HG03575 (cell line): ENCODE results near the gene MAP7.
"Not testable (repeated sequence)": the region's sequence is repeated elsewhere in the genome, so short reads cannot be mapped to it uniquely, and the experiment has no call there.

ENCODE experiments used
- ATAC-seq: cut with Tn5 transposase; IDR thresholded peaks from one replicate; pipeline ENCODE4 v1.9.1; 2021; ENCODE audit not compliant: unreplicated experiment, insufficient number of reproducible peaks, low FRiP score; ENCODE audit errors: extremely low read depth

MAP7 gene

GRCh38 chr6:136410201-136411024, 139.8 kb downstream of the MAP7 start:
- no peak for ATAC-seq

DNA sequence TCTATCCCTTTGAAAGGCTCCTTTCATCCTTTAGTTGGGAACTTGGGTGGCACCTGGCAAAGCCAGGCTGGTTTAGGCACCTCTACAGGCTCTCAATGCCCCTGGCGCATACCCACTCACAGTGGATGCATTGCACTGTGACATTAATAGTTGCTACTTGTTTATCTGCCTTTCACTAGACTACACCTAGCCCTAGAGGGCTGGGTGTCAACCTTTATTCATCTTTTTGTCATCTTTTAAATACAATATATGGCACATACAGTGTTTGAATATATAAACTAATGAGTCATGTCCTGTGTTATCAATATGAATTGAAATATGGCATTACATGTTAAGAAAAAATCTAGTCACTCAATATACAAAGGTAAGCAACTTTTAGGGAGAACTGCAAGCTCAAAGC, 140.6 kb downstream of the MAP7 start:
- ATAC-seq: no peak

GRCh38 chr6:136408204-136408603, 142.0 kb downstream of the MAP7 start:
- no peak for ATAC-seq

- no peak for ATAC-seq
Observed at GRCh38 chr6:136405420-136406029, 144.7 kb downstream of the MAP7 start.

DNA sequence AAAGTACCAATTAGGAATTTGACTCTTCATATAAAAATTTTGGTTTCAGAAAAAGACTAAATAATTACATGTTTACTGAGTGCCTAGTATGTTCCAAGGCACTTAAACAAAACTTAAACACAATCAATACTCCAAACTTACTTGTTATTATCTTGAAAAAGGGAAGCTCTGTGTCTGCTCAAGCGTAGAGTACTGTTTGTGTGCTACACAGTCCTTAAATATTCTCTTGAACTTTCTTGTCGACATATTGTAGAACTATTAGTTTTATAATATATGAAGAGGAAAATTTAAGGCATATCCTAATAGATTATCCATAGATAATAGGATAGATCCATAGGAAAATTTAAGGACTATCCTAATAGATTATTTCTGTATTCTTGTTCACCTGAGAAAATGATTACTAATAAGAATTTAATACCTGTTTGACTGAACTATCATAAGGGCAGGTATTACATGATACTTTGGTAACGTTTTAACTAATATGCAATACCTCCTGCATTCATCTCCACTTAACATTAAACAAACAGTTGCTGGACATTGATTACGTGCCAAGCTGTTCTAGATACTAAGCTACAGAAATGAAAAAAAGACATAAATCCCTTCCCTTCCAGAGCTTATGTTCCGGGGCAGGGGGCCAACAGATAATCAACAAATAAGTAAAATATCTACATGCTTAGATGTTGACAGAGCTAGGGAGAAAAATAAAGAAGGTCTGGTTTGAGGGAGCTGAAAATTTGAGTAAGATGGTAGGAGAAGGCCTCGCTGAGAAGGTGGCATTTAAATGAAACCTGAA, 145.4 kb downstream of the MAP7 start:
- ATAC-seq: no peak

DNA sequence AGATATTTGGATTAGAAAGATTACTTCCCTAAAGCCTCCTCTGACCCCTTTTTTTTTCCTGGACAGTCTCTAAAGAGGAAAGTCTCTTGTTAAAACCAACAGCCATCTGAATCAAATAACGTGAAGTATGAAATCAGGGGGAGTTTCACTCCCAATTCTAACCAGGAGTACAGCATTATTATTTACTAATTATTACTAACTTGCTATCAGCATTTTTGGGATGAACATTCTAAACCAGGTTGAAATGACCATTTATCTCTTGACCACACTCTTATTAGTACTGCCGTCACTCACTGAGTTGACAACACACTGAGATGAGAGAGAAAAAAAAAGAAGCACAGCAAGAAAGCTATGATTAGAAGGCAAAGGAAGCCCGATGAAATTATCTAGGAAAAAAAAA, 146.2 kb downstream of the MAP7 start:
- ATAC-seq: no peak

GRCh38 chr6:136403110-136403980, 146.9 kb downstream of the MAP7 start:
- ATAC-seq: no peak

- ATAC-seq: no peak
Observed at GRCh38 chr6:136401749-136402148, 148.5 kb downstream of the MAP7 start.

DNA sequence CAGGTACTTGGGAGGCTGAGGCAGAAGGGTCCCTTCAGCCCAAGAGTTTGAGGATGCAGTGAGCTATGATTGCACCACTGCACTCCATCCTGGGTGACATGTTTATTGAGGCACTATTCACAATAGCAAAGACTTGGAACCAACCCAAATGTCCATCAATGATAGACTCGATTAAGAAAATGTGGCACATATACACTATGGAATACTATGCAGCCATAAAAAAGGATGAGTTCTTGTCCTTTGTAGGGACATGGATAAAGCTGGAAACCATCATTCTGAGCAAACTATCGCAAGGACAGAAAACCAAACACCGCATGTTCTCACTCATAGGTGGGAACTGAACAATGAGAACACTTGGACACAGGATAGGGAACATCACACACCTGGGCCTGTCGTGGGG, 149.0 kb downstream of the MAP7 start:
- not testable (repeated sequence) for ATAC-seq

GRCh38 chr6:136398453-136398852, 151.8 kb downstream of the MAP7 start:
- no peak for ATAC-seq

DNA sequence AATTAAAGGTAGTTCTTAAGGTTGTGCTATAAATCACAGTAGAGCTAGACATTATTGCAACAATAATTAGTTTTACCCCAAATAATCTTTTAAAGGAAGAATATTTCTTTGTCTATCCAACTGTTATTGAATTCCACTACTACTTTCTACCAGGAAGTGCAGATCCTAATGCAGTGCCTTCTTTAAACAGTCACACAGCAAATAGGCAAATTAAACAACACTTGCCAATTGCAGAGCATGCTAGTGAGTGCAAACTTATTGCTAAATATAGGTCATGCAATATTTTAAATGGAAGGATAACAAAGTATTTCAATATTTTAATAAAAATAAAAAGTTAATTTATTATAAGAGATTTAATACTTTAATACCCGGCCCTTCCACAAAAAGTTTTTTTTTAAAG, 153.3 kb downstream of the MAP7 start:
- no peak for ATAC-seq

- not testable (repeated sequence) for ATAC-seq
Observed at GRCh38 chr6:136390959-136391358, 159.3 kb downstream of the MAP7 start.

DNA sequence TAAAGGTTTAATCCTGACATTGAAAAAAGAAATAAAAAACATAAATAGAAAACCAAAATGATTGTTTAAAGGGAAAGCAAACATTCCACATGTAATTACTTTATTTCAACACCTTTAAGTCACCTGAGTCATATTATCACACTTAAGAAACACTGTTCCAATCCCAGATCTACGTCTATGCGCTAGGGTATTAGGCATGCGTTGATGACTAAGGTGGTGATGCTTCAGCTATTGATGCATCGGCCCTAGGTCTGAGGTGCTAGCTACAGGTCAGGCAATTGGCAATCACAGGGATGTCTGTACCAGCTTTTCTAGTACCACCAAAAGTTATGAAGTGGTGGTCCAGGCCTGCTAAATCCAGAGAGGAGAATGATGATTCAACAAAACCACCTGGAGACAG, 162.9 kb downstream of the MAP7 start:
- no peak for ATAC-seq

- ATAC-seq: no peak
Observed at GRCh38 chr6:136383268-136383937, 166.8 kb downstream of the MAP7 start.

DNA sequence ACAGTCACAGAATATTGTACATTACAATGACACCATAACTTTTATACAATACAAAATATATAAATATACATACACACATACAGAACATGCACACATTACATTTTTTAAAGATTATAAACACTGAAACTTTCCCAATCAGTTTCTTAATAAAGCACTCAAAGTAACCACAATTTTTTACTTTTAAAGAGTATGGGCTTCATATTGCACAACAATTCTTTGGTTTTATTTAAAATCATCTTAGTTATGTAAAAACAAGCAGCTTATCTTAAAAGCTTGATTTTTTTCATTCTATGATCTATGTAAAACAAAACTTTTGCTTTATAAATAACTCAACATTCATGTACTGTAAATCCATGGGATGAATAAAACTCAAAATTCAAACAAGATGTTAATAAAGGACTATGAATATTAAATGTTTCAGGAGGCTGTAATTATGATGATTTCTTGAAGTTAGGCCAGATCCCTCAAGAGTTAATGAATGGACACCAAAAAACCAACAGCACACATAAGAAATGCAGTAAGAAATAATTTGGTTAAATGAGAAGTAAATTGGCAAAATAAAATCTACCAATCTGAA, 167.5 kb downstream of the MAP7 start:
- ATAC-seq: no peak

GRCh38 chr6:136378888-136379287, 171.3 kb downstream of the MAP7 start:
- no peak for ATAC-seq

DNA sequence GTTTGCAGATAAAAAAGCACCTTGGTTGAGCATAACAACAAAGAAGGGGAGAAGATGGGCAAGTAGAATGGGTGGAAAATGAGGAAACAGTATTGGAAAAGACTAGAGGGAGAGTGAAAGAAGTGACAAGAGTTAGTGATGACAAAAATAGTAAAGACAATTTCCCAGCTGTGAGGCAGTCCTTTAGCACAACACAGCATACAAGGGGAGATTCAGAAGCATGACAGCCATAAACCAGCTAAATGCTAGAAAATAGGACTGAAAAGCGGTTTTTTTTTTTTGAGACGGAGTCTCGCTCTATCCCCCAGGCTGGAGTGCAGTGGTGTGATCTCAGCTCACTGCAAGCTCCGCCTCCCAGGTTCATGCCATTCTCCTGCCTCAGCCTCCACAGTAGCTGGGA, 174.4 kb downstream of the MAP7 start:
- ATAC-seq: not testable (repeated sequence)

DNA sequence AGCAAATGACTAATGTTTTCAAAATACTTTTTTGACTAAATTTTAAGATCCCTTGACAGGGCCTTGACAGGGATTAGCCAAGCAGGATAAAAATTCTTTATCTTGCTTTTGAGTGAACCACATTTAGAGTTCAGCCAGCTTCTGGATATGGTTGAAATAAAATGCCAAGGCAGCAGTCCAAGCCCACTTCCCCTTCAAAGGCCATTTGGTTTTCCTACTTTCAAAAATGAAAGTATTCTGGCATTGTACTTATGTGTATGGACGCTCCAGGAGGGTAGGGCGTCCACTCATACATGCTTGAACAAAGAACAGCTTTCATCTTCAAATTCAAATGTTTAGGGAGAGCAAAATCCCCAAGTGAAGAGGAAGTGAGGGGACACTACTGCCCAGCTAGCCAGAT, 178.3 kb downstream of the MAP7 start:
- ATAC-seq: no peak
